HG02642 (cell line): ENCODE data around the gene SAGE1.
"Not testable (repeated sequence)": the region's sequence is repeated elsewhere in the genome, so short reads cannot be mapped to it uniquely, and the experiment has no call there.

Experiments
- ATAC-seq: cut with Tn5 transposase; IDR thresholded peaks from one replicate; pipeline ENCODE4 v1.9.1; 2021; ENCODE audit warnings: mild to moderate bottlenecking; ENCODE audit not compliant: unreplicated experiment, poor library complexity

Gene SAGE1, protein sequence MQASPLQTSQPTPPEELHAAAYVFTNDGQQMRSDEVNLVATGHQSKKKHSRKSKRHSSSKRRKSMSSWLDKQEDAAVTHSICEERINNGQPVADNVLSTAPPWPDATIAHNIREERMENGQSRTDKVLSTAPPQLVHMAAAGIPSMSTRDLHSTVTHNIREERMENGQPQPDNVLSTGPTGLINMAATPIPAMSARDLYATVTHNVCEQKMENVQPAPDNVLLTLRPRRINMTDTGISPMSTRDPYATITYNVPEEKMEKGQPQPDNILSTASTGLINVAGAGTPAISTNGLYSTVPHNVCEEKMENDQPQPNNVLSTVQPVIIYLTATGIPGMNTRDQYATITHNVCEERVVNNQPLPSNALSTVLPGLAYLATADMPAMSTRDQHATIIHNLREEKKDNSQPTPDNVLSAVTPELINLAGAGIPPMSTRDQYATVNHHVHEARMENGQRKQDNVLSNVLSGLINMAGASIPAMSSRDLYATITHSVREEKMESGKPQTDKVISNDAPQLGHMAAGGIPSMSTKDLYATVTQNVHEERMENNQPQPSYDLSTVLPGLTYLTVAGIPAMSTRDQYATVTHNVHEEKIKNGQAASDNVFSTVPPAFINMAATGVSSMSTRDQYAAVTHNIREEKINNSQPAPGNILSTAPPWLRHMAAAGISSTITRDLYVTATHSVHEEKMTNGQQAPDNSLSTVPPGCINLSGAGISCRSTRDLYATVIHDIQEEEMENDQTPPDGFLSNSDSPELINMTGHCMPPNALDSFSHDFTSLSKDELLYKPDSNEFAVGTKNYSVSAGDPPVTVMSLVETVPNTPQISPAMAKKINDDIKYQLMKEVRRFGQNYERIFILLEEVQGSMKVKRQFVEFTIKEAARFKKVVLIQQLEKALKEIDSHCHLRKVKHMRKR

DNA sequence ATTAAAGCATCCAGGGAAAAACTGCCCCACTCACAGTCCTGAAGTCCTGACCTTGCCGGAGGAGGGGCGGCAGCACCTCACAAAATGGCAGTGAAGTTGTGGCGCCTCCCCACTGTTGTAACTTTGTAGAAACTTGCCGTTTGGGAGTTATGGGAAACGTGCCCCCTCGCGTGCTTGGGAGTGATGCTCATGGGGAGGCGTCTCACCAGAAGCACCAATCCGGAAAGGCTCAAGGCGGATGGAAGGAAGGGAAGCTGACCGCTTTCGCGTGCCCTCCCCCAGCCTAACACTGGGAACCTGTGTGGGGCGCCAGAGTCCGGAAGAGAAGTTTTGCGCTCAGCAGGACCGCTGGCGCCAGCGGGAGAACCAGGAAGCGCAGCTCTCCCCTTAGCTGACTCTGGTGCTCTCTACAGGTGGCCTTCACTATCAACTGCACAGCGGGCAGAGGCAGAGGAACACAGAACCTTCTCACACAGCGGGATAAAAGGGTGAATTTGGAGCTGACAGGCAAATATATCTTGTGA lies at the start of gene SAGE1, which contains the start of gene CT45A10:
TSS of gene SAGE1 (plus strand) at position 423 of the 524 bp plus-strand sequence. CDS start 2,527 bp downstream, outside the sequence.
TSS of gene CT45A10 (minus strand) at position 151 of the 524 bp plus-strand sequence. CDS start 8,100 bp downstream, outside the sequence.
- no peak for ATAC-seq

DNA sequence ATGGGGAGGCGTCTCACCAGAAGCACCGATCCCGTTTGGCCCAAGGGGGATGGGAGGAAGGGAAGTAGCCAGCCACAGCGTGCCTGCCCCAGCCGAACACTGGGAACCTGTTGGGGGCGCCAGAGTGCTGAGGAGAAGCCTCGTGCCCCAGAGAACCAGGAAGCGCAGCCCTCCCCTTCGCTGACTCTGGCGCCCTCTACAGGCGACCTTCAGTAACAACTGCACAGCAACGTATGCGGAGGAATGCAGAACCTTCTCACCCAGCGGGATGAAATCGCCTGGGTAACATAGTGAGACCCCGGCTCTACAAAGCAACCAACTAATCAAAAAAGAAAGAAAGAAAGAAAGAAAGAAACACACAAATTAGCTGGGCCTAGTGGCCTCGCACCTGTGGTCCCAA lies 39.1 kb upstream of the SAGE1 start, which contains the start of gene CT45A8:
TSS of gene CT45A8 (minus strand) at position 101 of the 400 bp plus-strand sequence. CDS start 3,755 bp downstream, outside the sequence.
- ATAC-seq, result not testable (repeated sequence)

DNA sequence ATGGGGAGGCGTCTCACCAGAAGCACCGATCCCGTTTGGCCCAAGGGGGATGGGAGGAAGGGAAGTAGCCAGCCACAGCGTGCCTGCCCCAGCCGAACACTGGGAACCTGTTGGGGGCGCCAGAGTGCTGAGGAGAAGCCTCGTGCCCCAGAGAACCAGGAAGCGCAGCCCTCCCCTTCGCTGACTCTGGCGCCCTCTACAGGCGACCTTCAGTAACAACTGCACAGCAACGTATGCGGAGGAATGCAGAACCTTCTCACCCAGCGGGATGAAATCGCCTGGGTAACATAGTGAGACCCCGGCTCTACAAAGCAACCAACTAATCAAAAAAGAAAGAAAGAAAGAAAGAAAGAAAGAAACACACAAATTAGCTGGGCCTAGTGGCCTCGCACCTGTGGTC lies 21.8 kb upstream of the SAGE1 start, which contains the start of gene CT45A9:
TSS of gene CT45A9 (minus strand) at position 101 of the 400 bp plus-strand sequence. CDS start 3,751 bp downstream, outside the sequence.
- ATAC-seq, result not testable (repeated sequence)

DNA sequence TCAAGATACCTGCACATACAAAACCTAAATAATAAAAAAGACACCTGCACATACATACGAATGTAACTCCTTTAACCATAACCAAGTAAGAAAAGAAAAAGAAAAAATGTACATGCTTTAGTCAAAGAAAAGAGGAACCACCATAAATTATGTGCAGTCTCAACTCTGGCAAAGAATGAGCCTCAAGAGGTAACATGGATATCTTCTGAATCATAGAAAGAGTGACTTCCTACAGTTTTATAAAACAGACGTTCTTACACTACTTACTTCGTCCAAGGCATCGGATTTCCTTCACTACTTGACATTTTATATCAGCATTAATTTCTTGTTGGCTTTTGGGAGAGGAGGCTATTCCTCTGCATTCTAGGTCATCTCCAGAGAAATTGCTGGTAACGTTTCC lies 10.8 kb upstream of the SAGE1 start:
- ATAC-seq, result not testable (repeated sequence)

DNA sequence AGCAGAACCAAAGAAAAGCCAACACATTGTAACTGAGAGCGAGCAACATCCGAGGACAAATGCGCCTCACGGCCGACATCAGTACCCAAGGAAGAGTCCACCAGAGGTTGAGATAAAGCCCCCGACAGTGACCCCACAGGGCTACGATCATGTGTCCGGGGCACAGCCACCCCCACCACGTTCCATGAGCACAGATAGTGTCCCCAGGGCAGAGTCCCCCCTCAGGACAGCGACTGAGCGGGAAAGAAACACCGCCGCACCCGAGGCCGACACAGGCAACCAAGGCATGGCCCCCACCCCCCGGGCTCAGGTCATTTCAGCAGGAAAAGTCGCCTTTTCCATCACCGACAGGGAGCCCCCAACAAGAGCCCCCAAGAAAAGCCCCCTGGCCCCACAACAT lies 5.3 kb upstream of the SAGE1 start:
- not testable (repeated sequence) for ATAC-seq

DNA sequence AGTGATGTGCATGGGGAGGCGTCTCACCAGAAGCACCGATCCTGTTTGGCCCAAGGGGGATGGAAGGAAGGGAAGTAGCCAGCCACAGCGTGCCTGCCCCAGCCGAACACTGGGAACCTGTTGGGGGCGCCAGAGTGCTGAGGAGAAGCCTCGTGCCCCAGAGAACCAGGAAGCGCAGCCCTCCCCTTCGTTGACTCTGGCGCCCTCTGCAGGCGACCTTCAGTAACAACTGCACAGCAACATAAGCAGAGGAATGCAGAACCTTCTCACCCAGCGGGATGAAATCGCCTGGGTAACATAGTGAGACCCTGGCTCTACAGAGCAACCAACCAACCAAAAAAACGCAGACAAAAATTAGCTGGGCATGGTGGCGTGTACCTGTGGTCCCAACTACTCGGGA lies 4.5 kb upstream of the SAGE1 start:
- ATAC-seq, result not testable (repeated sequence)

DNA sequence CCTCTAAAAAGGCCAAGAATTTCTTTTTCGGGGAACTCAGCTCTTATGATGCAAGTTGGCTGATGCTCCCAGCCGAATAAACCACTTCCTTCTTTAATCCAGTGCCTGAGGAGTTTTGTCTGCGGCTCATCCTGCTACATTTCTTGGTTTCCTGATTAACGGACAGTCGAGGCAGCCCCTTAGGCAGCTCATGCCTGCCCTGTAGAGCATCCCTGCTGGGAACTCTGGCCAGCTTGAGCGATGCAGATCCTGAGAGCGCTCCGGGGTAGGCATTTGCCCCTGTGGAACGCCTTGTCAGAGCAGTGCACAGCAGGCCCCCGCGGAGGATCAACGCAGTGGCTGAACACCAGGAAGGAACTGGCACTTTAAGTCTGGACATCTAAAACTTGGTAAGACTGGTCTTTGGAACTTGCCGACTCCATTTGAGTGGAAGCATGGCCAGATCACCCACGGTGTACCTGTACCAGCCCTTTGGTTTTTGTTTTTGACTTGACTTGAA lies 3.4 kb upstream of the SAGE1 start:
- no peak for ATAC-seq

DNA sequence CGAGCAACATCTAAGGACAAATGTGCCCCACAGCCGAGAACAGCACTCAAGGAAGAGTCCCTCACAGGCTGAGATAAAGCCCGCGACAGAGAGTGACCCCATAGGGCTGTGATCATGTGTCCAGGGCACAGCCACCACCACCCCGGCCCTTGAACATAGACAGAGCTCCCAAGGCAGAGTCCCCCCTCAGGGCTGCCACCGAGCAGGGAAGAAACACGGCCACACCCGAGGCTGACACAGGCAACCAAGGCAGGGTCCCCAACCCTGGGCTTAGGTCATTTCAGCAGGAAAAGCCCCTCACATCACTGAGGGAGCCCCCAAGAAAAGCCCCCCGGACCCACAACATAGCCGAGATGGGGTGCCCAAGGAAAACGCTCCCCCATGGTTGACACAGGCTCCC lies 735 bp upstream of the SAGE1 start:
- ATAC-seq, result no peak

DNA sequence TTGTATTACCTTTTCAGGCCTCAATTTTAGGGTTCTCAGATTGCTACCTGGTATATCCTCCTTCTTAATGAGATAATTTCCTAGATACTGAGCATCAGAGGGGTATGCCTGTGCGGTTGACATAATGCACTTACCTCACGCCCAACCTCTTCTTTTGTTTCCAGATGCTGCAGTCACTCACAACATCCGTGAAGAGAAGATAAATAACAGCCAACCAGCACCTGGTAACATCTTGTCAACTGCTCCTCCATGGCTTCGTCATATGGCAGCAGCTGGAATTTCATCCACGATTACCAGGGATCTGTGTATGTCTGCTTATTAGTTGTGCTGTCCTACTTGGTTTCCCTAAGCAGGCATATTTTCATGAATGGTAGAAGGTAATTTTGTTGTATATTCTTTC lies 16.7 kb downstream of the SAGE1 start:
- no peak for ATAC-seq

DNA sequence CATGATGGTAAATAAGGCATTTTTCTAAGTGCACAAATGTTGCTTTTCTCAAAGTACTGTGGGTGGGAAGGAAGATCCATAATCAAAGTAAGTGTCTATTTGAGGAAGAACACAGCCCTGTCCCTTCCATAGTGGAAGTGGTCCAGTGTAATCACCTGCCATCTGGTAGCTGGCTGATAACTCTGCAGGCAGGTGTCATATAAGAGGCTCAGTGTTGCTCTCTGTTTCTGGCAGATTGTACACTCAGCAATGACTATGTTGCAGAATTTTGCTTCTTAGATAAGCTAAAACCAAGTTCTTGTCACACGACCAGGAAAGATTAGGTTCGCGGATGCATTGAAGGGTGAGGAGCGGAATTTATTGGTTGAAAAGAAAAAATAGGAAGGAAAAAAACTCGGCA lies 20.9 kb downstream of the SAGE1 start:
- ATAC-seq, result no peak

DNA sequence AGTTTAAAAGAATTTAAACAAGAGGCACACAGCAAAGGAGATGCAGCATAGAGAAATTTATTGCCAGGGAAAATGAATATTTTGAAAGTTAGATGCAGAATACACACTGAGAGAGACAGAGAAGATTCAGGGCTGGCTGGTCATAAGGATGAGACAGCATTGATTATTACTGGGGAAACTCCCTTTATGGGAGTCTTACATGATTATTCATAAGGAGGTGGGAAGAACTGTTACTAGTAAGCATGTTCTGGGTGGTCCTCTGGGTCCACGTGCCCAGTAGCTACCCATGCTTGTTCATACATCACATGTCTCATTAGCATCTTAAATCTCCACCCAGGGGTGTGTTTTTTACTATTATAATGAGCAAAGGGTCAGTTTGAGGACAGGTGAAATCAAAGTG lies 27.0 kb downstream of the SAGE1 start:
- not testable (repeated sequence) for ATAC-seq

DNA sequence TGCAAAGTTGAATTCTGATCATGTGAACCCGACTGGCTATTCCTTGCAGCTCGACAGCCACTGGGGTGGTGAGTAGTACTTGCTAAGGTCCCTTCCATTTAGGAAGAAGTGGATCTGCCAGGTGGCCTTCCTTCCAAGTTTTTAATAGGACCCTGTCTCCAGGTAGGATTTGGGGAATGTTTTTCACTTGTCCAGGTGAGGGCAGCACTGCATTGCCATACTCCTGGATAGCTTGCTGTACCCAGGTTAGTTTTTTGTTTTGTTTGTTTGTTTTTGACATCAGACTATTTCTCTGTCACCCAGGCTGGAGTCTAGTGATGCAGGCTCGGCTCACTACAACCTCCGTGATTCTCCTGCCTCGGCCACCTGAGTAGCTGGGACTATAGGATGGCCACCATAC lies 29.8 kb downstream of the SAGE1 start:
- ATAC-seq, result no peak

DNA sequence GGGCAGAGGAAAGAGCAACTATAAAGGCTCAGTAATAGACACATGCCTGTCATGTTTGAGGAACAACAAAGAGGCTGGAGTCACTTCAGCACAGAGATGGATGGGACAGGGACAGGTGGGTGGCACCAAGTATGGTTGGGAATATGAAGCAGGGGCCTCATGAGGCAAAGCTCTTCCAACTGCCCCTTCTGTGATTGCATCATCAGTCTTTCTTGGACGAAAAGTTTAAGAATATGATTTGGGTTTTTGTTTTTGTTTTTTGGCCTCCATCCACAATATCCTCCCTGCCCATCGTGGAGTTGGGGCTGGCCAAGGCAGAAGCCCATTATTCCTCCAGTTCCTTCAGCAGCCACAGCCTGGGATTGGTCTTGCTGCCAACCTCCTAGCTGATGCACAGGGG lies 34.4 kb downstream of the SAGE1 start:
- no peak for ATAC-seq

DNA sequence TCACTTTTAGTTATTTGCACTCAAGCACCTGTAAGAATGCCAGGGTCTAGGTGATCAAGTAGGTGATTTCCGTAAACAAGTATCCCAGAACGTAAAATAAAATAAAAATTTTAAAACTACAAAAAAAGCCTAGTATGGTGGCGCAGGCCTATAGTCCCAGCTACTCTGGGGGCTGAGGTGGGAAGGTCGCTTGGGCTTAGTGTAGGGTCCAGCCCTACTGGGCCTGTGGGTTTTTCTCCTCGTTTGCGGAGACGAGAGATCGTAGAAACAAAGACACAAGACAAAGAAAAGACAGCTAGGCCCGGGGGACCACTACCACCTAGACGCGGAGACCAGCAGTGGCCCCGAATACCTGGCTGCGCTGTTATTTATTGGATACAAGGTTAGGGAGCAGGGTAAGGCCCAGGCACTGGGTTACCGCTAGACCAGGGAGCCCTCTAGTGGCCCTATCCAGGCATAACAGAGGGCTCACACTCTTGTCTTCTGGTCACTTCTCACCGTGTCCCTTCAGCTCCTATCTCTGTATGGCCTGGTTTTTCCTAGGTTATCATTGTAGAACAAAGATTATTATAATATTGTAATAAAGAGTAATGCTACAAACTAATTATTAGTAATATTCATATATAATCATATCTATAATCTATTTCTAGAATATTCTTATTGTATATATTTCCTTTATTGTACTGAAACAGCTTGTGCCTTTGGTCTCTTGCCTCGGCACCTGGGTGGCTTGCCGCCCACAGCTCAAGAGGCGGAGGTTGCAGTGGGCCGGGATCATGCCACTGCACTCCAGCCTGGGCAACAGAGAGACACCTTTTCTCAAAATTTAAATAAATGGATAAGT lies 38.4 kb downstream of the SAGE1 start:
- ATAC-seq, result no peak

DNA sequence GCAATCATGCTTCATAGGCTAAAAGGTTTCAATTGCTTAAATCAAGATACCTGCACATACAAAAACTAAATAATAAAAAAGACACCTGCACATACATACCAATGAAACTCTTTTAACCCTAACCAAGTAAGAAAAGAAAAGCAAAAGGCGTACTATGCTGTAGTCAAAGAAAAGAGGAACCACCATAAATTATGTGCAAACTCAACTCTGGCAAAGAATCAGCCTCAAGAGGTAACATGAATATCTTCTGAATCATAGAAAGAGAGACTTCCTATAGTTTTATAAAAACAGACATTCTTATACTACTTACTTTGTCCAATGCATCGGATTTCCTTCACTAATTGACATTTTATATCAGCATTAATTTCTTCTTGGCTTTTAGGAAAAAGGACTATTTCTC lies 51.0 kb downstream of the SAGE1 start:
- no peak for ATAC-seq

DNA sequence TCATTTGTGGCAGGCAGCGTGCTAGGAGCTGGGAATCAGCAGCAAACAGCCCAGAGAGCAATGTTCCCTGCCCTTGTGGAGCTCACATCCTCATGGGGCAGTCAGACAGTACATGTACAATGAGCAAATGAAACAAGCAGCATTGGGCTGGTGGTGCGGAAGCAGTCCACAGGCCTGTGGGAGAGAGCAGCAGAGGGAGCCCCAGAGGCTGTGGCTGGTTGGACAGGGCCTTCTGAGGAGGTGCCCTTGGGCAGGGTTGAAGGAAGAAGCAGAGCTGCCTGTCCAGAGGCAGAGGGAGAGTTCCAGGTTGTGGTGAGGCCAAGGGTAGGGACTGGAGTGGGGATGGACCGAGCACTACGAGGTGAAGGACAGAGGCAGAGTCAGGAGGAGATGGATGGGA lies 57.8 kb downstream of the SAGE1 start:
- no peak for ATAC-seq
